IPS DF 6.9 (cell line): ENCODE results near the gene S1PR1.
A peak's percentile ranks its signal among the peaks of the same experiment; 100 is the strongest.
"Not testable (repeated sequence)": the region's sequence is repeated elsewhere in the genome, so short reads cannot be mapped to it uniquely, and the experiment has no call there.

Experiments used
- DNase-seq: peaks from one replicate; pipeline ENCODE4 v3.0.0-alpha.2; 2013; ENCODE audit warnings: low read depth, low spot score
- H3K27ac ChIP-seq: one replicate; pipeline ENCODE4 v1.5.1; 2013; ENCODE audit warnings: low read length, control low read depth
- H3K27me3 ChIP-seq: 2 replicates; pipeline ENCODE4 v1.6.1; 2013; ENCODE audit warnings: mild to moderate bottlenecking, low read length; ENCODE audit not compliant: control insufficient read depth, insufficient read depth
- H3K36me3 ChIP-seq: 2 replicates; pipeline ENCODE4 v1.6.1; 2013; ENCODE audit warnings: low read length; ENCODE audit not compliant: control insufficient read depth, insufficient read depth
- H3K4me1 ChIP-seq: 2 replicates; pipeline ENCODE4 v1.6.1; 2013; ENCODE audit warnings: low read length; ENCODE audit not compliant: control insufficient read depth, insufficient read depth
- H3K4me3 ChIP-seq: 2 replicates; pipeline ENCODE4 v1.5.1; 2013; ENCODE audit warnings: mild to moderate bottlenecking, low read length
- H3K9me3 ChIP-seq: 2 replicates; pipeline ENCODE4 v1.6.1; 2013; ENCODE audit warnings: low read length, inconsistent platforms; ENCODE audit not compliant: control insufficient read depth, insufficient read depth
- WGBS: extraction: QIAGEN DNeasy Blood & Tissue Kit; methylation state at CpG from one replicate; pipeline ENCODE4 v1.1.7; 2013; ENCODE audit warnings: mixed read lengths, missing lambda C conversion rate; ENCODE audit not compliant: insufficient read length, insufficient coverage; 5-methylcytosine and 5-hydroxymethylcytosine counted together

The S1PR1 gene

DNA sequence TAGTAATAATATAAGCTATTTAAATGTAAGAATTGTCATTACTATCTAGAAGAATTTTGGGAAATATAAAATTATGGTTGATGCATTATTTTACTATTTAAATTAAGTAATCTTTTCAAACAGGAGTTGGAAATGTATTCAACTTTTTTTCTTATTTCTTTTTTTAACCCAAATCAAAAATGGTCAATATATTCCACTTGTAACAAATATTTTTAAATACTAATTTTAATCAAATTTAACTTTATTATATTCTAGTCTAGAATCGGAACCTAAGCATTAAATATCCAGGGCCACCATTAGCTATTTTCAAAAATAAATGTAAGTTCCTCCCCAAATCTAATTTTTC is 37.2 kb upstream of the S1PR1 start:
- H3K4me1 ChIP-seq = no peaks in the 10 kb centered on the region
- H3K4me3 ChIP-seq = no peak overlapping the region
- no peaks in the 10 kb centered on the region for H3K27me3 ChIP-seq
- no peaks in the 10 kb centered on the region for H3K9me3 ChIP-seq
- H3K27ac ChIP-seq = no peak overlapping the region
- 100% methylated on average over 1 of the region's 1 CpG for WGBS
- DNase-seq = no peak
- H3K36me3 ChIP-seq = no peaks in the 10 kb centered on the region

DNA sequence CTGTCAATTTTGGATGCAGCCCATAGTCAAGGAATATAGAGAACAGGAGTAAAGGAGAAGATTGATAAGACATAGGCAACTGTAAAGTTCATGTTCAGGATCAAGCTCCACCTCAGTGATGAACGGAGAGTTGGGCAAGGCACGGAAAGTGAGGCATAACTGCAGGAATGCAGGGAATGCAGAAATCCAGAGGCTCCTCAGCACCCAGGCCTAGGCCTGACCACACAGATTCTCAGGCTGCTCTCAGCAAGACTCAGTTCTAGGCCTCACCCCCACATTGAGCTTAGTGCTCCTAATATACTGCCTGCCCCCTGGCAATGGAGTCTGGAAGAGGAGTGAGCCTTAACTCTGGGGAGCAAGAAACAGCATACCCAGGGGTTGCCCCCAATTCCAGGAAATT is 36.3 kb upstream of the S1PR1 start:
- Histone ChIP-seq H3K4me1 (no peaks in the 10 kb centered on the region), H3K36me3 (no peaks in the 10 kb centered on the region), H3K27me3 (no peaks in the 10 kb centered on the region), H3K9me3 (no peaks in the 10 kb centered on the region), H3K4me3 (no peak overlapping the region), H3K27ac (no peak overlapping the region)
- peak; percentile 13 for DNase-seq
- WGBS = no CpG with 5 or more reads among the region's 2 CpGs

DNA sequence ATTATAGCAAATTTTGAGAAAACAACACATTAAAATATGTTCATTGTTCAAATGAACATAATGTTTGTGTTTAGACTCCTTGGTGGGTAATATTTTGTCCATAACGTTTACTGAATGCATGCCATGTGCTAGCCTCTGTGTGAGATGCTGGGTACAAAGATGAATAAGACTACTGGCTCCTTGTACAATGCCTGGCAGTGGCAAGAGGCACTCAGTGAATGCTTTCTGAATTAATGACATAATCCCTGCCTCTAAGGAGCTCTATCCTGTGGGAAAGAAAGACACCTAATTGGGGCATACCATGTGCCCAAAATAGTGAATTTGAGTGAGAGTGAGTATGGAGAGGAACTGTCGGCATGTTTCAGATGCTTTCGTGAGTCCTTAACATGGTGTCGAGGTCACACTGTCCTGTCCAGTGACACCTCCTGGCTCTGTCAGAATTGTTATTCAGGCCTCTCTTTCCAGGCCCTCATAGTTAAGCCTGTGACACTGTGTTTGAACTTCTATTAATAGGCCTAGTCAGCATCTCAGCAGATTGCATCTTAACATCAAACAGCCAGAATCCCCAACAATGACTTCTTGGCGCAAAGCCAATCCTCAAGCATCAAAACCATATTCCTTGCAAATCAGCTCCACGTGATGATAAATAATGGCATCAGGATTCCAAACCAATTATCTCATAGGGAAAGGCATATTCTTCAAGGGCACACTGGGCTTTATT is 32.8 kb upstream of the S1PR1 start:
- no peaks in the 10 kb centered on the region for H3K9me3 ChIP-seq
- no peaks in the 10 kb centered on the region for H3K27me3 ChIP-seq
- H3K36me3 ChIP-seq = no peaks in the 10 kb centered on the region
- DNase-seq = no peak
- H3K4me1 ChIP-seq = no peaks in the 10 kb centered on the region
- no peak overlapping the region for H3K4me3 ChIP-seq
- H3K27ac ChIP-seq = no peak overlapping the region
- WGBS = no CpG with 5 or more reads among the region's 6 CpGs

DNA sequence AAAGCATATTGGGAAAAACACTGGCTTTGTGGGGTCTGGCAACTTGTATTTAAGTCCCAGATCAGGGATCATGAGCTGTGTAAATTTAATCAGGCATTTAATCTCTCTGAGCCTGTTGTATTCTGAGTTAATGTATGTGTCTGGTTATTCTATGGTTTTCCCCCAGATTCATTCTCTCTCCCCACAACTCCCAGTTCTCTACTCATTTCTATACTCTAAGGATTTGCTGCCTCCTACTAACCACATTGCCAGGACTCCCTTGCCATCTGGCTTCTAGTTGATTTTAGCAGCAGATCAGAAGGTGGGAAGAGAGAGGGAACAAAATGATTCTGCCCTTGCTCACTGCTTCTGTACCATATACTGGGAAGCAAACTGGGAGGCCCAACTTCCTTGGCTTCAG is 31.4 kb upstream of the S1PR1 start:
- no peaks in the 10 kb centered on the region for H3K4me1 ChIP-seq
- no peaks in the 10 kb centered on the region for H3K9me3 ChIP-seq
- no peak overlapping the region for H3K27ac ChIP-seq
- no peak overlapping the region for H3K4me3 ChIP-seq
- no peaks in the 10 kb centered on the region for H3K36me3 ChIP-seq
- H3K27me3 ChIP-seq = no peaks in the 10 kb centered on the region
- DNase-seq = no peak

DNA sequence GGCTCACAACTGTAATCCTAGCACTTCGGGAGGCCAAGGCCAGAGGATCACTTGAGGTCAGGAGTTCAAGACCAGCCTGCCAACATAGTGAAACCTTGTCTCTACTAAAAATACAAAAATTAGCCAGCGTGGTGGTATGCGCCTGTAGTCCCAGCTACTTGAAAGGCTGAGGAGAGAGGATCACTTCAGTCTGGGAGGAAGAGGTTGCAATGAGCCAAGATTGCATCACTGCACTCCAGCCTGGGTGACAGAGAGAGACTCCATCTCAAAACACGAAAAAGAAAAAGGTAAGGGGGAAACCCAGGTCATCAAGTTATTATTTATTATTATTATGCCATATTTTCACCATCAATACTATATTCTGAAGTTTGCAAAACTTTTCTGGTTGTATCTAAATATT is 30.7 kb upstream of the S1PR1 start:
- H3K27ac ChIP-seq, H3K9me3 ChIP-seq, DNase-seq, H3K4me3 ChIP-seq, H3K36me3 ChIP-seq, H3K27me3 ChIP-seq, H3K4me1 ChIP-seq: not testable (repeated sequence)
- no CpG with 5 or more reads among the region's 4 CpGs for WGBS

DNA sequence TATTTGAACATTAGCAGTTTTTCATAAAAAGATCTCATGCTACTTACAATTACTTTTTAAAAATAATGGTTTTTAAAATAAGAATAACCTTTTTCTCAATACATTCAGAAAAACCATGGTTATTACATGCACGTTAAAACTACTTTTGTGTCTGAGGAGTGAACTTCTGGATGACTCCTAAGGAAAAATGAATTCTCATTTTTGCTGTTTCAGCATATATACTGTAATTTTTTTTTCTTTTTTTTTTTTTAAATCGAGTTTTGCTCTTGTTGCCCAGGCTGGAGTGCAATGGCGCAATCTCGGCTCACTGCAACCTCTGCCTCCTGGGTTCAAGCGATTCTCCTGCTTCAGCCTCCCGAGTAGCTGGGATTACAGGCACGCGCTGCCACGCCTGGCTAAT is 29.5 kb upstream of the S1PR1 start:
- not testable (repeated sequence) for H3K27me3 ChIP-seq, H3K4me1 ChIP-seq, H3K4me3 ChIP-seq, DNase-seq, H3K36me3 ChIP-seq, H3K9me3 ChIP-seq, H3K27ac ChIP-seq
- WGBS = no CpG with 5 or more reads among the region's 9 CpGs

DNA sequence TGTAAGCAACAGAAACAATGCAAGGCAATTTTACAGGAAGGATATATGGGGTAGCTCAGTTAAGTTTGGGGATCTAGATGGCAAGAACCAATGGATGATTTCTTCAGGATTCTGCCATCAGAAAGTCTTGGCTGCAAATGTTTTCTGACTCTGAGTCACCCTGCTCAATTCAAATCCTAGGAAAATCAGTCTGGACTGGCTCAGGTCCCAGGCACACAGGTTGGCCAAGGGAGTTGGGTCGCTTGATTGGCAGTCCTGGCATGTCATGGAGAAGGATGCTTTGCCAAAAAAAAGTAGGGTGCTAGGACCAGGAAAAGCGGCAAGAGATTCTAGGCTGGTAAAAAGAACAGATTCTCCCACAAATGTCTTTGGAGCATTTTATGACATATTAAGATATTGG is 28.9 kb upstream of the S1PR1 start:
- DNase-seq = no peak
- Histone ChIP-seq H3K27ac (no peak overlapping the region), H3K36me3 (no peaks in the 10 kb centered on the region), H3K4me3 (no peak overlapping the region), H3K27me3 (no peaks in the 10 kb centered on the region), H3K9me3 (no peaks in the 10 kb centered on the region), H3K4me1 (no peaks in the 10 kb centered on the region)
- no CpG with 5 or more reads among the region's 2 CpGs for WGBS

DNA sequence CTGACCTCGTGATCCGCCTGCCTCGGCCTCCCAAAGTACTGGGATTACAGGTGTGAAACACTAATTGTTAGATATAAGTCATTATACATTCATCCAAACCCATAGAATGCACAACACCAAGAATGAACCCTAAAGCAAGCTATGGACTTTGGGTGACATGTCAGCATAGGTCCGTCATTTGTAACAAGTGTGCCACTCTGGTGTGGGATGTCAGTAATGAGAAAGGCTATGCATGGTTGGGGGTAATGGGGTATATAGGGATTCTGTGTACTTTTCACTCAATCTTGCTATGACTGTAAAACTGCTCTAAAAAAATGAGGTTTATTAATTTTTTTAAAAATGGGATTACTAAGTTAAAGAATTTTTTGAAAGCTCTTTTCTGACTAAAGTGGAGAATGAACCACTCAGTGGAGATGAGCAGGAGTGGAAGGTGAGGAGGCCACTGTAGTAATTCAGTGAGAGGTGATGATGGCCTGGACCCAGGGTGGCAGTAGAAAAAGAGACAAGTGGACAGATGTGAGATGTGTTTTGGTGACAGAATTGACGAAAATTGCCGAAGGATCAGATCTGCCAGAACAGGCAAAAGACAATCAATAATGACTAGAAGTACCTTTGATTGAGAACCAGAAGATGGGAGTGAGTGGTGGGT is 21.3 kb upstream of the S1PR1 start:
- Histone ChIP-seq H3K36me3 (no peaks in the 10 kb centered on the region), H3K4me1 (no peaks in the 10 kb centered on the region), H3K27me3 (no peaks in the 10 kb centered on the region), H3K9me3 (no peaks in the 10 kb centered on the region), H3K27ac (no peak overlapping the region), H3K4me3 (no peak overlapping the region)
- no CpG with 5 or more reads among the region's 6 CpGs for WGBS
- no peak for DNase-seq

DNA sequence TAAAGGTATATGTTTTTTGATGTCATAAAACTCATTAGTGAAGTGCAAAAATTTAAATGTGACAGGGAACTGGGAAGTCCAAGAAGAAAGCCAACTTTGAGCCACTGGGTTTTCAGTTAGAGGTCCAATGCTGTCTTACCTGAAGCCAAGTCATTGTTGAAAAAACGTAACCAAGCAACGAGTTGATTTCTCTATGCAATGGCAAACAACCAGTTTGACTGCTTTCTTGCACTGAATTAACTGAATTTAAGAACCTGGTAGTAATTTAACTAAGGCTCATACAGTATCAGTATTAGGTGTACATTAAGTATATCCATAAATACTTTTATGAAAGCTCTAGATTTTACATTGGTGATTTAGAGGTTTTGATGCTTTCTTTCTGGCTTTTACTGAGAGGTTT is 20.2 kb upstream of the S1PR1 start:
- Histone ChIP-seq H3K4me3 (no peak overlapping the region), H3K27me3 (no peaks in the 10 kb centered on the region), H3K9me3 (no peaks in the 10 kb centered on the region), H3K27ac (no peak overlapping the region), H3K36me3 (no peaks in the 10 kb centered on the region), H3K4me1 (no peaks in the 10 kb centered on the region)
- no peak for DNase-seq
- no CpG with 5 or more reads among the region's 2 CpGs for WGBS

DNA sequence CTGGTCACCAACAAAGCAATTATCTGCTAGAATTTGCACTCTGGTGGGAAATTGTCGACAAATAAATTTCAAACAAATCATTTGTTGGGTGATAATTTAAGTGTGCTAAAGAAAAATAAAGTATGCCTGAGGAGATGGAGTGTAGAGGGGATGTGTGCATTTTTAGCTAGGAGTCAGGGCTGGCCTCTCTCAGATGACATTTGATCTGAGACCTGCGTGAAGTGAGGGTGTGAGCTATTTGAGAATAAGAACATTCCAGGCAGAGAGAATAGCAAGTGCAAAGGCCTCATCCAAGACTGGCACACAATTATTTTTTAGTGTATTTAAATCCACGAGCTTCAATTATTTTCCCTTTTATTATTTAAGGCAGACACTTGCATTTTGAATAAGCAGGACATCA is 19.7 kb upstream of the S1PR1 start:
- Histone ChIP-seq H3K27me3 (no peaks in the 10 kb centered on the region), H3K27ac (no peak overlapping the region), H3K4me3 (no peak overlapping the region), H3K9me3 (no peaks in the 10 kb centered on the region), H3K36me3 (no peaks in the 10 kb centered on the region), H3K4me1 (no peaks in the 10 kb centered on the region)
- WGBS = no CpG with 5 or more reads among the region's 3 CpGs
- DNase-seq = no peak

DNA sequence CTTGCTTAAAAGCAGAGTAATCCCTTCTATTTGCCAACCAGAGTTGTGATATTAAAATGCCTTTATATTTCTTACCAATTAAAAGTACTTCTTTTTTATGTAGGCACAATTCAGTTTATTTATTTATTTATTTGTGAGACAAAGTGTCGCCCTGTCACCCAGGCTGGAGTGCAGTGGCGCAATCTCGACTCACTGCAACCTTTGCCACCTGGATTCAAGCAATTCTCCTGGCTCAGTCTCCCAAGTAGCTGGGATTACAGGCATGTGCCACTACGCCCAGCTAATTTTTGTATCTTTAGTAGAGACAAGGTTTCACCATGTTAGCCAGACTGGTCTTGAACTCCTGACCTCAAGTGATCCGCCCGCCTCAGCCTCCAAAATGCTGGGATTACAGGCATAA is 17.9 kb upstream of the S1PR1 start:
- not testable (repeated sequence) for DNase-seq, H3K9me3 ChIP-seq, H3K27me3 ChIP-seq, H3K4me3 ChIP-seq, H3K4me1 ChIP-seq, H3K27ac ChIP-seq, H3K36me3 ChIP-seq
- WGBS = no CpG with 5 or more reads among the region's 6 CpGs
